Astrocyte (in vitro differentiated cells and primary cell): ENCODE results near the gene SUMF1. TPM values are rescaled to one million over a fixed set of nuclear protein-coding genes. Genes with fewer than 3 reads are reported as not detected.

ENCODE experiments used
- DNase-seq: peaks from one replicate; pipeline ENCODE4 v3.0.0-alpha.2; 2010; ENCODE audit warnings: low read depth
- FAIRE-seq: peaks from 2 replicates; lab custom pipeline; 2011; peaks lifted over from hg19 to GRCh38; lab: Jason Lieb, UNC
- H2AFZ ChIP-seq: 2 replicates; pipeline ENCODE4 v1.6.0; 2012; ENCODE audit warnings: low read depth, low read length, inconsistent platforms
- H3K27ac ChIP-seq: 2 replicates; pipeline ENCODE4 v1.5.1; 2011; ENCODE audit warnings: low read depth, low read length, inconsistent platforms
- H3K27me3 ChIP-seq: 2 replicates; pipeline ENCODE4 v1.6.0; 2011; ENCODE audit warnings: low read length, inconsistent platforms; ENCODE audit not compliant: insufficient read depth
- H3K36me3 ChIP-seq: 2 replicates; pipeline ENCODE4 v1.5.1; 2011; ENCODE audit warnings: low read length, inconsistent platforms; ENCODE audit not compliant: insufficient read depth
- H3K4me1 ChIP-seq: 2 replicates; pipeline ENCODE4 v1.5.1; 2011; ENCODE audit warnings: low read length, inconsistent platforms; ENCODE audit not compliant: insufficient read depth
- H3K4me2 ChIP-seq: 2 replicates; pipeline ENCODE4 v1.6.0; 2012; ENCODE audit warnings: low read length, inconsistent platforms
- H3K4me3 ChIP-seq: 2 replicates; pipeline ENCODE4 v1.5.1; 2011; ENCODE audit warnings: low read depth, mild to moderate bottlenecking, low read length, inconsistent platforms; ENCODE audit not compliant: insufficient read depth
- H3K79me2 ChIP-seq: 2 replicates; pipeline ENCODE4 v1.6.0; 2012; ENCODE audit warnings: mild to moderate bottlenecking, low read length, inconsistent platforms; ENCODE audit not compliant: insufficient read depth
- H3K9ac ChIP-seq: 2 replicates; pipeline ENCODE4 v1.6.0; 2012; ENCODE audit warnings: mild to moderate bottlenecking, low read length, inconsistent platforms
- H3K9me3 ChIP-seq: 2 replicates; pipeline ENCODE4 v1.5.1; 2012; ENCODE audit warnings: low read depth, mild to moderate bottlenecking, low read length, inconsistent platforms; ENCODE audit not compliant: insufficient read depth
- H4K20me1 ChIP-seq: 2 replicates; pipeline ENCODE4 v1.6.0; 2012; ENCODE audit warnings: low read length, inconsistent platforms; ENCODE audit not compliant: insufficient read depth
- H3K27ac Mint-ChIP-seq: one replicate; pipeline ENCODE4 v1.8.0; 2021; ENCODE audit warnings: mild to moderate bottlenecking, mixed read lengths; ENCODE audit not compliant: unreplicated experiment
- H3K27me3 Mint-ChIP-seq: one replicate; pipeline ENCODE4 v1.8.0; 2021; ENCODE audit warnings: low read depth, mixed read lengths; ENCODE audit not compliant: unreplicated experiment
- H3K36me3 Mint-ChIP-seq: one replicate; pipeline ENCODE4 v1.8.0; 2021; ENCODE audit warnings: low read depth, mixed read lengths; ENCODE audit not compliant: unreplicated experiment
- H3K4me1 Mint-ChIP-seq: one replicate; pipeline ENCODE4 v1.8.0; 2021; ENCODE audit warnings: low read depth, mixed read lengths; ENCODE audit not compliant: unreplicated experiment
- H3K4me3 Mint-ChIP-seq: one replicate; pipeline ENCODE4 v1.8.0; 2021; ENCODE audit warnings: mild to moderate bottlenecking, moderate library complexity, mixed read lengths; ENCODE audit not compliant: unreplicated experiment
- H3K9me3 Mint-ChIP-seq: one replicate; pipeline ENCODE4 v1.8.0; 2021; ENCODE audit warnings: mild to moderate bottlenecking, mixed read lengths; ENCODE audit not compliant: unreplicated experiment
- CTCF ChIP-seq: IDR thresholded peaks from 2 replicates; pipeline ENCODE4 v1.5.1; 2011; ENCODE audit warnings: low read depth, mild to moderate bottlenecking, inconsistent platforms, low read length, moderate library complexity; ENCODE audit not compliant: insufficient read depth
- EZH2 ChIP-seq: IDR thresholded peaks from 2 replicates; pipeline ENCODE4 v1.6.1; 2012; ENCODE audit warnings: mild to moderate bottlenecking, low read length, inconsistent platforms; ENCODE audit not compliant: insufficient read depth
- total RNA-seq: library from RNA; stranded (reverse); gene quantifications from 2 replicates; pipeline ENCODE4 v1.2.1, GENCODE V29; 2021

The SUMF1 gene
- total RNA-seq, 1 donor from 2014 or later: 17.4 TPM

- H3K4me1 Mint-ChIP-seq: no peaks in the 10 kb centered on the region
- Histone ChIP-seq H3K4me2 (no peak overlapping the region), H3K36me3 (no peaks in the 10 kb centered on the region), H3K27me3 (no peaks in the 10 kb centered on the region), H3K9me3 (peaks cover 2% of the 10 kb centered on the region), H3K79me2 (no peaks in the 10 kb centered on the region), H3K4me3 (no peak overlapping the region), H3K9ac (no peak overlapping the region), H4K20me1 (no peaks in the 10 kb centered on the region), H2AFZ (no peak overlapping the region), H3K4me1 (no peaks in the 10 kb centered on the region), H3K27ac (no peak overlapping the region)
- H3K27me3 Mint-ChIP-seq: no peaks in the 10 kb centered on the region
- no peak overlapping the region for H3K4me3 Mint-ChIP-seq
- H3K27ac Mint-ChIP-seq: no peak overlapping the region
- peaks cover 11% of the 10 kb centered on the region for H3K9me3 Mint-ChIP-seq
- TF ChIP-seq EZH2: no peak
- TF ChIP-seq CTCF: no peak
- FAIRE-seq: no peak
- DNase-seq: no peak
- H3K36me3 Mint-ChIP-seq: peaks cover 3% of the 10 kb centered on the region
These were observed 140.2 kb downstream of the SUMF1 start for GRCh38 chr3:4326868-4327267.

- no peak for DNase-seq
- no peaks in the 10 kb centered on the region for H3K4me1 Mint-ChIP-seq
- Histone ChIP-seq H3K79me2 (no peaks in the 10 kb centered on the region), H3K27ac (no peak overlapping the region), H3K4me2 (no peak overlapping the region), H3K4me3 (no peak overlapping the region), H3K9ac (no peak overlapping the region), H3K27me3 (no peaks in the 10 kb centered on the region), H2AFZ (no peak overlapping the region), H3K36me3 (no peaks in the 10 kb centered on the region), H4K20me1 (no peaks in the 10 kb centered on the region), H3K4me1 (no peaks in the 10 kb centered on the region), H3K9me3 (no peaks in the 10 kb centered on the region)
- no peak overlapping the region for H3K4me3 Mint-ChIP-seq
- no peaks in the 10 kb centered on the region for H3K27me3 Mint-ChIP-seq
- no peak overlapping the region for H3K27ac Mint-ChIP-seq
- H3K36me3 Mint-ChIP-seq: peaks cover under 1% of the 10 kb centered on the region
- FAIRE-seq: no peak
- peaks cover 4% of the 10 kb centered on the region for H3K9me3 Mint-ChIP-seq
- TF ChIP-seq EZH2: no peak
- TF ChIP-seq CTCF: no peak
These were observed 143.6 kb downstream of the SUMF1 start for GRCh38 chr3:4323246-4324027.

- H3K27me3 ChIP-seq: no peaks in the 10 kb centered on the region
- Mint-ChIP-seq H3K4me3 (no peak overlapping the region), H3K9me3 (peaks cover 3% of the 10 kb centered on the region), H3K4me1 (no peaks in the 10 kb centered on the region), H3K27me3 (no peaks in the 10 kb centered on the region), H3K27ac (no peak overlapping the region), H3K36me3 (no peaks in the 10 kb centered on the region)
- DNase-seq (peak; percentile 19), FAIRE-seq (peak; percentile 55)
- H3K4me2 ChIP-seq: no peak overlapping the region
- no peak for TF ChIP-seq EZH2
- no peaks in the 10 kb centered on the region for H3K79me2 ChIP-seq
- H4K20me1 ChIP-seq: no peaks in the 10 kb centered on the region
- no peak overlapping the region for H2AFZ ChIP-seq
- H3K36me3 ChIP-seq: no peaks in the 10 kb centered on the region
- H3K4me3 ChIP-seq: no peak overlapping the region
- no peak overlapping the region for H3K27ac ChIP-seq
- no peak overlapping the region for H3K9ac ChIP-seq
- H3K9me3 ChIP-seq: no peaks in the 10 kb centered on the region
- H3K4me1 ChIP-seq: no peaks in the 10 kb centered on the region
These were observed 144.4 kb downstream of the SUMF1 start for GRCh38 chr3:4322635-4323034.
